CD4-positive, alpha-beta T cell (primary cell): Measurements from ENCODE around the gene MBOAT2. TPM values are rescaled to one million over a fixed set of nuclear protein-coding genes. Genes with fewer than 3 reads are reported as not detected.

Experiments
- ATAC-seq: fragments of 200-7000 bp; cut with Tn5 transposase; one replicate; pipeline ENCODE4 v1.10.0; 2022; ENCODE audit warnings: mild to moderate bottlenecking; ENCODE audit not compliant: poor library complexity
- CTCF ChIA-PET: fragments of 350-600 bp; sonication (Branson Sonifier 250); formaldehyde crosslinking; loops from one replicate; lab custom pipeline; 2021; ENCODE audit warnings: antibody characterized with exemption, inconsistent platforms; lab: Charles Lee
- POLR2A ChIA-PET: fragments of 350-600 bp; sonication (Branson Sonifier 250); formaldehyde crosslinking; loops from one replicate; lab custom pipeline; 2021; ENCODE audit warnings: antibody characterized with exemption, inconsistent platforms; lab: Charles Lee
- DNase-seq, 14 experiments: peaks; one replicate each; pipeline ENCODE4 v3.0.0-alpha.2; 2013 to 2020; ENCODE audit warnings: mixed read lengths in 2 of 14
- H3K27ac ChIP-seq, 2 donors: one replicate each; pipeline versions ENCODE4 v1.5.1 to v1.7.0; 2013; ENCODE audit warnings: low read length in 2 of 2, low read depth in 1 of 2, mild to moderate bottlenecking in 1 of 2
- H3K27me3 ChIP-seq, 2 experiments: 1 replicate in 1 of 2; 2 replicates in 1 of 2; pipeline versions ENCODE4 v1.6.1 to v1.7.0; 2013; ENCODE audit warnings: low read length in 2 of 2, control low read depth in 1 of 2, mild to moderate bottlenecking in 1 of 2, moderate library complexity in 1 of 2; ENCODE audit not compliant: insufficient read depth in 2 of 2, control insufficient read depth in 1 of 2
- H3K36me3 ChIP-seq: one replicate; pipeline ENCODE4 v1.6.1; 2013; ENCODE audit warnings: low read length, control low read depth; ENCODE audit not compliant: insufficient read depth
- H3K4me1 ChIP-seq: one replicate; pipeline ENCODE4 v1.6.1; 2013; ENCODE audit warnings: low read length, control low read depth; ENCODE audit not compliant: insufficient read depth
- H3K4me3 ChIP-seq: one replicate; pipeline ENCODE4 v1.5.1; 2013; ENCODE audit warnings: mild to moderate bottlenecking, low read length, moderate library complexity
- H3K9me3 ChIP-seq, 2 experiments: 1 replicate in 1 of 2; 2 replicates in 1 of 2; pipeline versions ENCODE4 v1.6.1 to v1.7.0; 2013; ENCODE audit warnings: low read length in 2 of 2, mild to moderate bottlenecking in 2 of 2, control low read depth in 1 of 2, moderate library complexity in 1 of 2; ENCODE audit not compliant: control insufficient read depth in 1 of 2, insufficient read depth in 1 of 2
- H3K27ac Mint-ChIP-seq: one replicate; pipeline ENCODE4 v1.8.0; 2020; ENCODE audit warnings: mixed read lengths
- H3K27me3 Mint-ChIP-seq: one replicate; pipeline ENCODE4 v1.8.0; 2021; ENCODE audit warnings: mixed read lengths
- H3K36me3 Mint-ChIP-seq: one replicate; pipeline ENCODE4 v1.8.0; 2021; ENCODE audit warnings: low read depth, mixed read lengths
- H3K4me1 Mint-ChIP-seq: one replicate; pipeline ENCODE4 v1.8.0; 2021; ENCODE audit warnings: low read depth, mixed read lengths
- H3K4me3 Mint-ChIP-seq: one replicate; pipeline ENCODE4 v1.8.0; 2020; ENCODE audit warnings: mild to moderate bottlenecking, mixed read lengths
- H3K9me3 Mint-ChIP-seq: one replicate; pipeline ENCODE4 v1.8.0; 2020; ENCODE audit warnings: mixed read lengths
- CTCF ChIP-seq: fragments of 200-600 bp; IDR thresholded peaks from one replicate; pipeline ENCODE4 v1.8.0; 2022; ENCODE audit warnings: antibody characterized with exemption, mild to moderate bottlenecking
- intact Hi-C, 2 experiments: fragments of 100-400 bp; cut with DNase I in 1 of 2; cut with micrococcal nuclease in 1 of 2; formaldehyde crosslinking; loops; one replicate each; pipeline versions ENCODE4 v1.15.1 to v1.9.0; 2023 to 2025; cut with DNase I, micrococcal nuclease
- total RNA-seq, 174 experiments: library from RNA in 2 of 174; stranded (reverse) in 2 of 174; gene quantifications; one replicate each; pipeline ENCODE4 v1.2.3 and lab custom pipeline; 2021 to 2026

MBOAT2 gene
- total RNA-seq, 2 experiments from 2014 or later = 1.9 to 2.0 TPM

GRCh38 chr2:9033385-9034168 is 30.1 kb upstream of the MBOAT2 start:
- DNase-seq = no peak
- CTCF ChIA-PET = no interaction called here
- H3K27me3 ChIP-seq = peaks cover 0 to 2% of the 10 kb centered on the region in 2 experiments
- no peak for ATAC-seq
- no peaks in the 10 kb centered on the region for H3K4me1 ChIP-seq
- Mint-ChIP-seq H3K9me3 (peaks cover 3% of the 10 kb centered on the region), H3K27ac (no peak overlapping the region), H3K27me3 (peaks cover 57% of the 10 kb centered on the region), H3K4me1 (peaks cover 4% of the 10 kb centered on the region), H3K36me3 (no peaks in the 10 kb centered on the region), H3K4me3 (no peak overlapping the region)
- H3K27ac ChIP-seq = no peak overlapping the region
- H3K36me3 ChIP-seq = no peaks in the 10 kb centered on the region
- POLR2A ChIA-PET = no interaction called here
- intact Hi-C loops = no loop called here
- TF ChIP-seq CTCF = no peak
- H3K9me3 ChIP-seq = peaks cover 0 to 5% of the 10 kb centered on the region in 2 experiments
- H3K4me3 ChIP-seq = no peak overlapping the region

GRCh38 chr2:9032536-9033255 is 29.2 kb upstream of the MBOAT2 start:
- Mint-ChIP-seq H3K9me3 (no peaks in the 10 kb centered on the region), H3K4me3 (no peak overlapping the region), H3K4me1 (peaks cover 4% of the 10 kb centered on the region), H3K27me3 (peaks cover 52% of the 10 kb centered on the region), H3K36me3 (no peaks in the 10 kb centered on the region), H3K27ac (no peak overlapping the region)
- DNase-seq (no peak), ATAC-seq (no peak)
- Histone ChIP-seq H3K27ac (no peak overlapping the region), H3K9me3 (no peaks in the 10 kb centered on the region), H3K4me3 (no peak overlapping the region), H3K36me3 (no peaks in the 10 kb centered on the region), H3K27me3 (peaks cover 0 to 2% of the 10 kb centered on the region in 2 experiments), H3K4me1 (no peaks in the 10 kb centered on the region)
- ChIA-PET POLR2A (no interaction called here), CTCF (no interaction called here)
- no peak for TF ChIP-seq CTCF
- intact Hi-C loops = no loop called here

- no peak overlapping the region for H3K4me3 ChIP-seq
These were observed 28.6 kb upstream of the MBOAT2 start for GRCh38 chr2:9032121-9032520.

More at GRCh38 chr2:9032121-9032520, 28.6 kb upstream of the MBOAT2 start:
- TF ChIP-seq CTCF = no peak
- Mint-ChIP-seq H3K9me3 (no peaks in the 10 kb centered on the region), H3K27me3 (peaks cover 57% of the 10 kb centered on the region), H3K36me3 (no peaks in the 10 kb centered on the region), H3K27ac (no peak overlapping the region), H3K4me1 (peaks cover 4% of the 10 kb centered on the region), H3K4me3 (no peak overlapping the region)
- no peak for DNase-seq
- peaks cover 0 to 2% of the 10 kb centered on the region in 2 experiments for H3K27me3 ChIP-seq
- ATAC-seq = no peak
- intact Hi-C loops = no loop called here
- H3K9me3 ChIP-seq = no peaks in the 10 kb centered on the region
- H3K4me1 ChIP-seq = no peaks in the 10 kb centered on the region
- CTCF ChIA-PET = no interaction called here
- no peaks in the 10 kb centered on the region for H3K36me3 ChIP-seq
- POLR2A ChIA-PET = interaction anchor here (0.8 kb wide), 1 partner anchor 1999 kb away, joined by 3 read pairs; no protein-coding TSS in a partner anchor
- H3K27ac ChIP-seq = no peak overlapping the region
